ENCODE results near the gene NINL.
"Not testable (repeated sequence)": the region's sequence is repeated elsewhere in the genome, so short reads cannot be mapped to it uniquely, and the experiment has no call there.

The NINL gene

GRCh38 chr20:25592135-25592852, 7.0 kb upstream of the NINL start:
- no peak for TF ChIP-seq CTCF (IDR thresholded peaks at IDR 0.05; ENCODE audit: low read depth, low read length)
- in situ Hi-C loops (cut with HindIII; ENCODE audit: low sequenced_read_pairs), result no loop called here
- H3K4me3 ChIP-seq (ENCODE audit: low read depth, low read length), result no peak overlapping the region
- no peak for DNase-seq (ENCODE audit: low read depth, low spot score)

- DNase-seq (ENCODE audit: low read depth, low spot score); in situ Hi-C loops (cut with HindIII; ENCODE audit: low sequenced_read_pairs); H3K4me3 ChIP-seq (ENCODE audit: low read depth, low read length): not testable (repeated sequence)
Observed at GRCh38 chr20:25590778-25591177, 5.4 kb upstream of the NINL start.

DNA sequence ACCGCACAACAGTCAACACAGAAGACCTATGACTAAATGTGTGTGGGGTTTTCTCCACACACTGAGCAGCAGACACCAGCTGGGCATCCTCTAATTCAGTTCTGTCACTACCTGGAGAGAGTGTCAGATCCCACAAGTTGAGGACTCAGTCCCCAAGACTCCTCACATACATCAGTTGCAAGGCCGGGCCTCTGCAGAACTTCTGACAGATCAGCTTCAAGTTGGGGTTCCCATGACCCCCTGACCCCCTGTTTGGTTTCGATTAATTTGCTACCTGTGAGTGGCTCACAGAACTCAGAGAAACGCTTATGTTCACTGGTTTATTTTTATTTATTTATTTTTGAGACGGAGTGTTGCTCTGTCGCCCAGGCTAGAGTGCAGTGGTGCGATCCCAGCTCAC, 3.2 kb upstream of the NINL start:
- DNase-seq (ENCODE audit: low read depth, low spot score), result no peak
- H3K4me3 ChIP-seq (ENCODE audit: low read depth, low read length), result no peak overlapping the region
- no peak for TF ChIP-seq CTCF (IDR thresholded peaks at IDR 0.05; ENCODE audit: low read depth, low read length)
- in situ Hi-C loops (cut with HindIII; ENCODE audit: low sequenced_read_pairs), result no loop called here

DNA sequence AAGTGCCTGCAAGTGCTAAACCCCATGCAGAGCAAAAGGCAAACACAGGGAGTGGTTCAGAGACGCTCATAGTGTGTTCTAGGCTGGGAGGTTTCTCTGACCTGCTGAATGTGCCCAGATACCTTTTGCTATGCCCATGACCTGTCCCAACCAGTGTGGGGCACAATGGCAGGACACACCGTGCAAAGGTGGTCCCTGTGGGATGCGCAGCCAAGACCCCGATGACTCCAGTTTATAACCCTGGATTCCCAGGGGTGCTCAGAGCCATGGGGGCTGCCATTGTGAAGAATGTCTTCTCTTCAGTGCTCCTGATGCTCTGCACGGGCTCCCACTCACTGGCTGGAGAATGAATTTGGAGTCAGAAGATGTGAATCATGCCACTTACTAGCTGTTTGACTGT, 2.2 kb upstream of the NINL start:
- in situ Hi-C loops (cut with HindIII; ENCODE audit: low sequenced_read_pairs), result no loop called here
- no peak overlapping the region for H3K4me3 ChIP-seq (ENCODE audit: low read depth, low read length)
- TF ChIP-seq CTCF (IDR thresholded peaks at IDR 0.05; ENCODE audit: low read depth, low read length), result no peak
- DNase-seq (ENCODE audit: low read depth, low spot score), result no peak

DNA sequence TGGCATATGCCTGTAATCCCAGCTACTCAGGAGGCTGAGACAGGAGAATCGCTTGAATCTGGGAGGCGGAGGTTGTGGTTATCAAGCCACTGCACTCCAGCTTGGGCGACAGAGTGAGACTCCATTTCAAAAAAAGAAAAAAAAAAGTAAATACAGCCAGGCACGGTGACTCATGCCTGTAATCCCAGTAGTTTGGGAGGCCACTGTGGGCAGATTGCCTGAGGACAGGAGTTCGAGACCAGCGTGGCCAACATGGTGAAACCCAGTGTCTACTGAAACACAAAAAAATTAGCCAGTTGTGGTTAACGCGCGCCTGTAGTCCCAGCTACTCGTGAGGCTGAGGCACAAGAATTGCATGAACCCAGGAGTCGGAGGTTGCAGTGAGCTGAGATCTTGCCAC, 1.5 kb upstream of the NINL start:
- no peak for DNase-seq (ENCODE audit: low read depth, low spot score)
- H3K4me3 ChIP-seq (ENCODE audit: low read depth, low read length), result no peak overlapping the region
- no peak for TF ChIP-seq CTCF (IDR thresholded peaks at IDR 0.05; ENCODE audit: low read depth, low read length)
- in situ Hi-C loops (cut with HindIII; ENCODE audit: low sequenced_read_pairs), result no loop called here

- in situ Hi-C loops (cut with HindIII; ENCODE audit: low sequenced_read_pairs); H3K4me3 ChIP-seq (ENCODE audit: low read depth, low read length); DNase-seq (ENCODE audit: low read depth, low spot score): not testable (repeated sequence)
Observed at GRCh38 chr20:25583607-25584006, 1.7 kb downstream of the NINL start.

- no peak overlapping the region for H3K4me3 ChIP-seq (ENCODE audit: low read depth, low read length)
- TF ChIP-seq CTCF (IDR thresholded peaks at IDR 0.05; ENCODE audit: low read depth, low read length), result no peak
- DNase-seq (ENCODE audit: low read depth, low spot score), result no peak
- in situ Hi-C loops (cut with HindIII; ENCODE audit: low sequenced_read_pairs), result no loop called here
Observed at GRCh38 chr20:25580711-25581110, 4.6 kb downstream of the NINL start.
